ENCODE measurements around the gene WDR77. TPM values are rescaled to one million over a fixed set of nuclear protein-coding genes. Genes with fewer than 3 reads are reported as not detected.

WDR77 gene
- total RNA-seq, 3 donors from 2014 or later = 20.2 to 28.2 (median 23.4) TPM

GRCh38 chr1:111454859-111455641 is 6.0 kb upstream of the WDR77 start:
- intact Hi-C loops (cut with DNase I, micrococcal nuclease) = no loop called here
- Histone ChIP-seq H3K4me1 (ENCODE audit: low read depth) (peaks cover 31% of the 10 kb centered on the region), H3K9me3 (no peaks in the 10 kb centered on the region), H3K4me3 (no peak overlapping the region), H3K36me3 (ENCODE audit: low read depth) (no peaks in the 10 kb centered on the region)
- TF ChIP-seq CTCF (IDR thresholded peaks at IDR 0.05) = no peak
- DNase-seq (no peak), ATAC-seq (peak; percentile 33)

GRCh38 chr1:111453706-111454105 is 4.7 kb upstream of the WDR77 start:
- H3K4me1 ChIP-seq (ENCODE audit: low read depth) = peaks cover 32% of the 10 kb centered on the region
- H3K9me3 ChIP-seq = no peaks in the 10 kb centered on the region
- no peaks in the 10 kb centered on the region for H3K36me3 ChIP-seq (ENCODE audit: low read depth)
- ATAC-seq (no peak), DNase-seq (no peak)
- intact Hi-C loops (cut with DNase I, micrococcal nuclease) = no loop called here
- TF ChIP-seq CTCF (IDR thresholded peaks at IDR 0.05) = no peak
- no peak overlapping the region for H3K4me3 ChIP-seq

DNA sequence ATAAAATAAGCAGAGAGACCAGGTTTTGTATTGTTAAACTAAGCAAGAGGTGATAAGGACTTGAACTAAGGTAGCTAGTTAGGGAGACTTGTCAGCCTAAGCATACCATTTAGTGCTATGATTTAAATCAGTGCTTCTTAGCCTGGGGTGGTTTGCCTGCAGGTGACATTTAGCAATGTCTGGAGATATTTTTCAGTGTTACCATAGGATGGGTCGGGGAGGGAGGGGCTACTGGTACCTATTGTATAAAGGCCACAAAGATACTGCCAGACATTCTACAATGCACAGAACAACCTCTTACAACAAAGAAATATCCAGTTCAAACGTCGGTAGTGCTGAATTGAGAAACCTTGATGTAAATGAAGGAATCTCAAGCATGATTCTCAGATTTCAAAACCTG is 3.5 kb upstream of the WDR77 start:
- TF ChIP-seq CTCF (IDR thresholded peaks at IDR 0.05) = no peak
- Histone ChIP-seq H3K9me3 (no peaks in the 10 kb centered on the region), H3K4me3 (no peak overlapping the region), H3K4me1 (ENCODE audit: low read depth) (peaks cover 37% of the 10 kb centered on the region), H3K36me3 (ENCODE audit: low read depth) (no peaks in the 10 kb centered on the region)
- DNase-seq (no peak), ATAC-seq (no peak)
- intact Hi-C loops (cut with DNase I, micrococcal nuclease) = no loop called here

DNA sequence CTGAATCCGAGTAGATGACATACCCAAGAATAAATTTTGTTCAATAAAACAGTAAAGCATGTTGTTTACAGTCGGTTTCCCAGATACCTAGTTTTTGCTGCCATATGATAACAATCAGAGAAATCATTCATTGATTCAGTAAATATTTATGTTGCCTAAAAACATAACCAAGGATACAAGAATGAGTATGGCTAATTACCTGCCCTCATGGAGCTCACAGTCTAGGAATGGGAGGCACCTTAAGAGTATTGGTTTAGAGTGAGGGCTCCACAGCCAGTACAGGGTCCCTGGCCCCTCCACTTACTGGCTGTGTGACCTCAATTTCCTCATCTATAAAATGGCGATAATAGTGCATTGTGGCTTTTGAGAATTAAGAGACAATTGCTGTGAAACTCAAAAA is 1.1 kb upstream of the WDR77 start:
- Histone ChIP-seq H3K4me3 (peak overlapping the region; percentile 82), H3K4me1 (ENCODE audit: low read depth) (peaks cover 43% of the 10 kb centered on the region), H3K9me3 (no peaks in the 10 kb centered on the region), H3K36me3 (ENCODE audit: low read depth) (no peaks in the 10 kb centered on the region)
- TF ChIP-seq CTCF (IDR thresholded peaks at IDR 0.05) = no peak
- intact Hi-C loops (cut with DNase I, micrococcal nuclease) = no loop called here
- ATAC-seq (no peak), DNase-seq (no peak)

DNA sequence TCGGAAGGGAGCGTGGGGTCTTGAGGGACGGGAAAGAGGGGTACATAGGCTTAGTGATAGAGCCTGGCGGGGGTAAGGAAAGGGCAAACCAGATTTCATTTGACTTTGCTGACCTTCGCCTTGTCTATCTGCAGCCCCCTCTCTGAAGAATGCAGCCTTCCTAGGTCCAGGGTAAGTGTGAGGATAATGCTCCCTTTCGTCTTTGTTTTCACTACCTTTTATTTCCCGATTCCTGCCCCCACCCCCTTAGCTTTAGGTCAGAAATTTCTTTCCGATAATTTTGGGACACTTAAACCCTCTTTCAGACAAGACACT is 604 bp upstream of the WDR77 start:
- Histone ChIP-seq H3K9me3 (no peaks in the 10 kb centered on the region), H3K36me3 (ENCODE audit: low read depth) (no peaks in the 10 kb centered on the region), H3K4me1 (ENCODE audit: low read depth) (peaks cover 43% of the 10 kb centered on the region), H3K4me3 (peak overlapping the region; percentile 82)
- TF ChIP-seq CTCF (IDR thresholded peaks at IDR 0.05) = no peak
- ATAC-seq (no peak), DNase-seq (peak in 1 of 3 donors; percentile 8)
- intact Hi-C loops (cut with DNase I, micrococcal nuclease) = no loop called here
